ENCODE measurements around the gene C9orf85.

Gene C9orf85

DNA sequence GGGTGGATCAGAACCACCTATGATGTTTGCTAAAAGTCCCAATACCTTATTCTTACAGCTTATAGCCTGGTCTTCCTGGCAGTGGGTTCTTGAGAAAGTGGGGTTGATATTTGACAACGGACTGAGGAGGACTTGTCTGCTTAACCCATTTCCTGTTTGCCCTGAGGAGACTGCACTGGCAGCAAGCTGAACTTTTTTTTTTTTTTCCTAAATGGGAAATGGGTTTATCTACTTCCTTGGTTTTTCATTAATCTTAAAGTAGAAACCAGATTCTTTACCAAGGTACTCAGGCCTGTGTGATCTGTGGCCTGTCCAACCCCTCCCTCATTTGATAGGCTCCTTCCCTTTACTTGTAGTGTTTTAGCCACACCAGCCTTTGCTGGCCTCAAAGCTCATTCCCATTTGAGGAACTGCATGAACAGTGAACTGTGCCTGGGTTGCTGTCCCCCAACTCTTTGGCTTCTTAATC is 101.9 kb downstream of the C9orf85 start:
- DNase-seq = no peak

DNA sequence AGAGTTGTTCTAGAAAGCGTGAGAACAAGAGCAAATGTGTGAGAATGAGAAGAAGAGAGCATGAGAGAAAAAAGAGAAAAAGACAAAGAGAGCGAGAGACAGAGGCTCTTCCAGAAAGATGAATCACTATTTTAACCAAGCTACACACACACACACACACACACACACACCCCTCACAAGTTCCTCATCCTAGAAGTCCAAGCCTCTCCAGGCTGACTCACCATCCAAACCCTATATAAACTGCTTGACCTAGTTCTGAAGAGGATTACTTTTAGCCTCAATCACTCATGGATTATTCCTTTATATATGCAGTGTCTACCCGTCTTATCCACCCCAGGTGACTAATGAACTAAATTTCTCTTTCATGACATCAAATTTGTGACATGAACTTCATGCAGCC is 111.4 kb downstream of the C9orf85 start:
- no peak for DNase-seq

All from NCI-H1105 treated with DMSO at 0.1 percent for 48 hours (cell line).